Right cardiac atrium (tissue), 5 donors: ENCODE measurements around the gene PTPRG. TPM values are rescaled to one million over a fixed set of nuclear protein-coding genes. Genes with fewer than 3 reads are reported as not detected.

Source experiments
- ATAC-seq, 2 donors: fragments of 200-7000 bp; cut with Tn5 transposase; one replicate each; pipeline versions ENCODE4 v1.8.0 to v1.9.1; 2020; ENCODE audit warnings: moderate library complexity in 2 of 2, mild to moderate bottlenecking in 1 of 2
- DNase-seq, 3 donors: peaks; one replicate each; pipeline ENCODE4 v3.0.0-alpha.2; 2020
- H3K27ac ChIP-seq: one replicate; pipeline ENCODE4 v1.5.1; 2013; ENCODE audit warnings: mild to moderate bottlenecking, low read length, control low read depth, moderate library complexity
- H3K27me3 ChIP-seq: one replicate; pipeline ENCODE4 v1.6.1; 2013; ENCODE audit not compliant: control insufficient read depth, insufficient read depth
- H3K4me1 ChIP-seq: one replicate; pipeline ENCODE4 v1.6.1; 2013; ENCODE audit warnings: low read length; ENCODE audit not compliant: control insufficient read depth, insufficient read depth
- H3K4me3 ChIP-seq: one replicate; pipeline ENCODE4 v1.5.1; 2013; ENCODE audit warnings: low read length, control low read depth
- H3K9me3 ChIP-seq: one replicate; pipeline ENCODE4 v1.6.1; 2013; ENCODE audit warnings: low read length; ENCODE audit not compliant: control insufficient read depth
- WGBS: extraction: QIAGEN DNeasy Blood & Tissue Kit; methylation state at CpG from one replicate; pipeline ENCODE4 v1.1.7; 2013; 5-methylcytosine and 5-hydroxymethylcytosine counted together
- intact Hi-C, 4 donors: fragments of 100-400 bp; cut with DNase I; formaldehyde crosslinking; loops; one replicate each; pipeline versions ENCODE4 v1.11.0 to v1.14.0; 2022 to 2023
- polyA plus RNA-seq: library from polyadenylated mRNA; stranded (reverse); fragments of 200-250 nt; gene quantifications from one replicate; pipeline ENCODE4 v1.2.3, GENCODE V29; 2013
- total RNA-seq, 4 donors: library from RNA; stranded (reverse); fragmentation: NEBNext Ultra II Directional; extraction: Animal tissue kit (Norgen Biotek cat#: 25700); gene quantifications; one replicate each; pipeline ENCODE4 v1.2.1, GENCODE V29; 2021
- donor health status: healthy with polysubstance abuse.
- donor health status: DM: no; HTN: yes; CAD: no.
- donor health status: DM: no; HTN: no; CAD: no.
- donor health status: DM: no; HTN: yes; CAD: no; lungs with severe emphysema.
- donor health status: DM: yes; HTN: yes; CAD: no.

The PTPRG gene
- total and polyA plus RNA-seq, 5 donors, result 8.6 to 50.7 (median 32.3) TPM

DNA sequence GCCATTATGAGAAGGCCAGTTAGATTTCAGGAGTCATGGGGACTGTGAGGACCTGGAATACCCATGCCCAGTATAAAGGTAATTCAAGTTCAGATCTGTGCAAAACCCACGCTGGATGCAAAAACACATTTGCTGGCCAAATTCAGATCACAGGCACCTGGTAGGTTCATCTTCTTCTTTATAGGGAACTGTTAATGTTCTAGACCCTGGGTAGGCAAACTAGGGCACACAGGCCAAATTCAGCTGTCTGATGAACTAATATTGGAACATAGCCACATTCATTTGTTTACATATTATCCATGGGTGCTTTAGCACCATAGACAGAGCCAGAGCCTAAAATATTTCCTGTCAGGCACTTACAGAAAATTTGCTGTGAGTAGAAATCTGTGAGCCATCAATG, 241.4 kb downstream of the PTPRG start:
- Histone ChIP-seq H3K4me1 (peaks cover 6% of the 10 kb centered on the region), H3K27me3 (no peaks in the 10 kb centered on the region), H3K9me3 (no peaks in the 10 kb centered on the region), H3K27ac (no peak overlapping the region), H3K4me3 (no peak overlapping the region)
- 91% methylated on average over 1 of the region's 1 CpG for WGBS
- ATAC-seq, result no peak
- DNase-seq, result no peak
- intact Hi-C loops, result no loop called here

DNA sequence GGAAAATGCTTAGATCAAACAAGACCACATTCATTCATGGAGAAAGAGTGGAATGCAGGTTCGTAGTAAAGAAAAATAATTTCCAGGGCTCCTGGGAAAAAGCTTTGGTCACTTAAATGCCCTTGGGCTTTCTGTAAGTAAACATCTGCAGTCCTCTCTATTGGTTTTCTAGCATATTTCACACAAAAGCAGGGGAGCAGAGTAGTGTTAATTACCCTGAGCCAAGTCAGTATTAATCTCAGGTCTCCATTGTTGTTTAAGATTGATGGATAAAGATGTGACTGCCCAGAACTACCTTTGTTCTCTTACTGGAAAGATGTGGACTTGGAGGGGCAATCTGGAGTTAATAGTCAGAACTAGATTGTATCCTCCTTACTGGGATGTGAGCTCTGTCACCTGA, 242.6 kb downstream of the PTPRG start:
- Histone ChIP-seq H3K27ac (no peak overlapping the region), H3K4me1 (peaks cover 8% of the 10 kb centered on the region)
- intact Hi-C loops, result no loop called here

DNA sequence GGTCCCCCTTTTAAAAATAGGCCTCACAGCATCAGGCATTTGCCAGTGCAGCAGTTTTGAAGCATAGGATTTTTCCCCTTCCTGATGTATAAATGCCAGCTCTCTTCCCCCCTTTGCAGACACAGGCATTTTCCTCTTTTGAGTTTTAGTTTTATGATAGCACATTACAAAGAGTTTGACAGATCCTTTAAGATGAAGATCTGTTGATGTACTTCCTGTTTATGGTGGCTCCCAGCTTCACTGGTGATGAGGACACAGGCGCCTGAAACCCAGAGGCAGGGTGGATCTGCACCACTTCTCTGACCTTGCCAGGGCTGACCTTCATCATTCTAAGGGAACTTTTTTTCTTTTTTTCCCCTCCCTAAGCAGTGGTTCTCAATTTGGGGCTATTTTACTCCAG, 243.4 kb downstream of the PTPRG start:
- H3K27ac ChIP-seq, result peak overlapping the region; percentile 56

More for the DNA sequence above, 242.6 kb downstream of the PTPRG start:
- DNase-seq (no peak), ATAC-seq (no peak)
- H3K4me3 ChIP-seq, result no peak overlapping the region
- WGBS, result 66% methylated on average over 1 of the region's 1 CpG
- no peaks in the 10 kb centered on the region for H3K9me3 ChIP-seq
- no peaks in the 10 kb centered on the region for H3K27me3 ChIP-seq

DNA sequence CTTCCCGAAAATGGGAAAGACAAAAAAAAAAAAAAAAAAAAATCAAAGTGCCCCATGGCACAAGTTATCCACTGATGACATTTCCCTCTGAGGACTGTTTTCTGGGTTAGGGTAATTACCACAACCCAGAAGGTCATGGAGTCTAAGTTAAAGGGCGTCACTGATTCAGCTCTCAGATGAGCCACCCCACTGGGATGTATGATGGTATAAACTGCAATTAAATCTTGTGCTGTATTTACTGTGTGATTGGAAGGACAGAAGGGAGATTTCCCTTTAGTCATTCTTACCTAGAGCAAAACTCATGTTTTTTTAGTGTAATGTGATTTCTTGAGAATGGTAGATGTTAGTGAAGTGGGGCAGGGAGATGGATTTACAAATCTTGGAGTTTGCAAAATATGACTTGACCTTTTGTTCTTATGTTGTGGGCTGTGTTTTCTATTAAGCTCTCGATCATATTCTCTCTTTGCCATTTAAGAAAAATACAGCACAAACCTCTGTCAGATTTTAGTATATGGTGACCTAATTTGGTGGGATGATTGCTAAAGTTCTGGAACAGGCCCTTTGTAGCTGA, 244.2 kb downstream of the PTPRG start:
- Histone ChIP-seq H3K27me3 (no peaks in the 10 kb centered on the region), H3K27ac (peak overlapping the region; percentile 75), H3K4me1 (peaks cover 10% of the 10 kb centered on the region), H3K9me3 (no peaks in the 10 kb centered on the region), H3K4me3 (no peak overlapping the region)
- DNase-seq (no peak), ATAC-seq (no peak)
- 59% methylated on average over 3 of the region's 3 CpGs for WGBS
- intact Hi-C loops, result no loop called here

More for the DNA sequence above, 243.4 kb downstream of the PTPRG start:
- H3K27me3 ChIP-seq, result no peaks in the 10 kb centered on the region
- no peak for ATAC-seq
- peaks cover 8% of the 10 kb centered on the region for H3K4me1 ChIP-seq
- WGBS, result 83% methylated on average over 1 of the region's 1 CpG
- H3K4me3 ChIP-seq, result no peak overlapping the region
- DNase-seq, result no peak
- intact Hi-C loops, result no loop called here
- H3K9me3 ChIP-seq, result no peaks in the 10 kb centered on the region

DNA sequence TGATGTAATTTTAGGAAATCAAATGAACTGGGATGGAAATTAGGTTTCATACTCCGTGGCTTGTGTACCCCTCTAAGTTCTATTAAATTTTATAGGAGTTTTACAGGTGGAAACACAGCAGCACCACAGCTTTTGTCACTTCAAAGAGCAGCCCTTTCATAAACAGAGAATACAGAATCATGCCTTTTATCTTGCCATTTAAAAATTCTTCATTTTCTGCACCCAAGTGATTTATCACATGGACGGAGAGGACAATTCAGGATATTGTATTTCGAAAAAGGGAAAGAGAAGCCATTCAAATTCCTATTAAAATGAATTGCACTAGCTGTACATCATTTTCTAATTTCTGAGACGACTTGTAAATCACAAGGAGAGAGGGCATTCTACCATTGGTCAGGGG, 245.4 kb downstream of the PTPRG start:
- no peak for ATAC-seq
- H3K4me3 ChIP-seq, result no peak overlapping the region
- H3K9me3 ChIP-seq, result no peaks in the 10 kb centered on the region
- intact Hi-C loops, result no loop called here
- H3K27me3 ChIP-seq, result no peaks in the 10 kb centered on the region
- H3K27ac ChIP-seq, result no peak overlapping the region
- 74% methylated on average over 4 of the region's 4 CpGs for WGBS
- DNase-seq, result no peak
- H3K4me1 ChIP-seq, result peaks cover 17% of the 10 kb centered on the region

DNA sequence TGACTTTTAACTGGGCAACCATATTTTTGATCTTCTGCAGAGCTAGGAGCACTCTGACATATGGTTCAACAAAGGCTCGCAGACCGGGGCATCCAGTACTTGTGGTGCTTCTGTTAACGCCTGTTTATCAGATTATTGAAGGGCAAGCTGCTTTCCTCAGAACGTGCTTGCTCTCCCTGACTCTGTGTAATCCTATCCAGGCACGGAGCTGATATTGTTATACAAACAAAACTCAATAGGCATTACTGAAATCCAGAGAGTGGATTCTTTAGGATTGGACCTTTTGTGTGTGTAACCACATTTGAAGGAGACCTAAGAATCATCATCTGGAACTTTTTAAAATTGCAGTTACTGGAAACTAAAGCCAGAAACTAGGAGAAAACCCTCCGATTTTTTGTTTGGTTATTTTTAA, 246.5 kb downstream of the PTPRG start:
- H3K9me3 ChIP-seq, result no peaks in the 10 kb centered on the region
- DNase-seq (peak in 1 of 3 donors; percentile 47), ATAC-seq (peak; percentile 58 to 76)
- no peak overlapping the region for H3K4me3 ChIP-seq
- peaks cover 17% of the 10 kb centered on the region for H3K4me1 ChIP-seq
- peak overlapping the region; percentile 94 for H3K27ac ChIP-seq
- intact Hi-C loops, result no loop called here
- H3K27me3 ChIP-seq, result no peaks in the 10 kb centered on the region
- 32% methylated on average over 6 of the region's 6 CpGs for WGBS

DNA sequence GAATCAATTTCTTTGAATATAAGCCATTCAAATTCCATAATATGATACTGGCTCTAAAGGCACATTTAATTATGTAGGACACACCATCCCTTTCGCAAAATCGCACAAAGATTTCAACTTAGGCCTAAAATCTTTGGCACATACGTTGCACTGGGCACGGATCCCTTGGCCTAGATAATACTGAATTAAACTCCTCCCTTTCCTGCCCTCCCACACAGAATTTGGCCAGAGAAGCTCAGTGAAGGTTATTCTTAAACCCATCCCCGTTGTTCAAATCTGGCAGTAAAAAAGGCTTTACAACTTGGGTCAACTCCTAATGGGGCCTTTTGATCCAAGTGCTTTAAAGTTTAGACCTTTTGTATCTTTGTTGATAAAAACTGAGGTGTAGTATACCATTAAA, 247.2 kb downstream of the PTPRG start:
- 14% methylated on average over 5 of the region's 5 CpGs for WGBS
- Histone ChIP-seq H3K4me1 (peaks cover 17% of the 10 kb centered on the region), H3K9me3 (no peaks in the 10 kb centered on the region), H3K27ac (peak overlapping the region; percentile 94), H3K4me3 (no peak overlapping the region), H3K27me3 (no peaks in the 10 kb centered on the region)
- peak; percentile 76 to 89 (median 79) for DNase-seq
- intact Hi-C loops, result no loop called here
- peak; percentile 79 to 87 for ATAC-seq

DNA sequence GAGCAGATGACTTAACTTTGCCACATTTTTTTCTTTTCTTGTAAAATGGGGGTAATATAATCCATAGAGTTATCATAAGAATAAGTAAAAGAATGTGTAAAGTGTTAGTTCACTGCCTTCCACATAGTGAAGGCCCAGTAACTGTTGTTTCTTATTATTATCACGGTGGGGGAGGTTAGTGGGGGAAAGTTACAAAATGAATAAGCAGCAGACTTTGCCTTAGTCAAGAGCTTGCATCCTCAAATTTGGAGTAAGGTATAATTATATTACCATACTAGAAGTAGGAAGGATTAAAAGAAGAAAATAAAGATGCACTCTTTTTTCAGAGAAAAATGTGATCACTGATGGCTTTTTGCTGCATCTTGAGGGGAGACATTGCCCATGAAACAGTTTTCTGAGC, 247.6 kb downstream of the PTPRG start:
- peaks cover 17% of the 10 kb centered on the region for H3K4me1 ChIP-seq
- intact Hi-C loops, result no loop called here

DNA sequence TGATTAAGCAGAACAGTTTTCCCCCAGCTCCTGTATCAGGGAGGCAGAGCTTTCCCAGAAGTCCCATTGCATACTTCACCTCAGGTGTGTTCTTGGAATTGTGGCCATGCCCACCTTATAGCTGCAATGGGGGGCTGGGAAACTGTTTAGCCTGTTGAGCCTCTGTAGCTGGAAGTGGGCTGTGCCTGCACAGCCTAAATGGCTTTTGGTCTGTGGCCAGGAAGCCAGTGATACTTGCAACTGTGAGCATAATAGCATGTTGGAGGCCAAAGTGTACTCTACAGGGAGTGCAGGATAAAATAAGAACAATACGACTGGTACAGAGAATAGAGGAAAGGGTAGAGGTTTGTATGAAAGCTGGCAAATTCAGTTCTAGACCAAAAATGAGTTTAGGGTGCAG, 248.5 kb downstream of the PTPRG start:
- Histone ChIP-seq H3K27me3 (no peaks in the 10 kb centered on the region), H3K4me3 (no peak overlapping the region), H3K4me1 (peaks cover 14% of the 10 kb centered on the region), H3K9me3 (no peaks in the 10 kb centered on the region), H3K27ac (peak overlapping the region; percentile 44)
- intact Hi-C loops, result no loop called here
- 14% methylated on average over 1 of the region's 1 CpG for WGBS
- ATAC-seq, result peak; percentile 75 to 82
- DNase-seq, result peak; percentile 57 to 83 (median 74)

More for the DNA sequence above, 247.6 kb downstream of the PTPRG start:
- H3K4me3 ChIP-seq, result no peak overlapping the region
- peak overlapping the region; percentile 65 for H3K27ac ChIP-seq
- DNase-seq (no peak), ATAC-seq (no peak)
- 25% methylated on average over 1 of the region's 1 CpG for WGBS
- no peaks in the 10 kb centered on the region for H3K27me3 ChIP-seq
- H3K9me3 ChIP-seq, result no peaks in the 10 kb centered on the region

DNA sequence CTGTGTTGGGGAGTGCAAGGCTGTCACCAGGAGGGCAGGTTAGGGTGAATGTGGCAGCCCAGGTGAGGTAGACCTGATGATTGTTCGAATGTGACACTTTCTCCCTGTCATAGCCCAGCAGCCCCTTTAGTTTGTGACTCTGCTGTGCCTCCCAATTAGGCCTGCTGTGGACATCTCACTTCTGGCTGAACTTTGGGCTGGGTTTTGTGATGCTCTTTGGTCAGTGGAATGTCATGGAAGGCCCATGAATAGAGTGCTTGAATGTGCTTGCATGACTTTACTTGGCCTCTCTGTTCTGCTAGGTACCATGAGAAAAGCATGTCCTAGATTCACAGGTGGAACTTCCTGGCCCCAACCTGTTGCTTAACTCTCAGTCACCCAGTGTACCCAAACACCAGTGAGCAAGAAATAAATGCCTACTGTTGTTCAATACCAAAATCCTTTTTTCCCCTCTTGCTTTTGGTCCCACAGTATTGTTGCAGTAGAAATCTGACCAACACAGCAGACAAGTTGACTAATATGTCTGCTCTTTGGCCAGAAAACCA, 249.7 kb downstream of the PTPRG start:
- Histone ChIP-seq H3K27ac (peak overlapping the region; percentile 80), H3K4me3 (no peak overlapping the region), H3K9me3 (no peaks in the 10 kb centered on the region), H3K4me1 (peaks cover 11% of the 10 kb centered on the region), H3K27me3 (no peaks in the 10 kb centered on the region)
- DNase-seq, result no peak
- 85% methylated on average over 1 of the region's 1 CpG for WGBS
- ATAC-seq, result no peak
- intact Hi-C loops, result no loop called here

DNA sequence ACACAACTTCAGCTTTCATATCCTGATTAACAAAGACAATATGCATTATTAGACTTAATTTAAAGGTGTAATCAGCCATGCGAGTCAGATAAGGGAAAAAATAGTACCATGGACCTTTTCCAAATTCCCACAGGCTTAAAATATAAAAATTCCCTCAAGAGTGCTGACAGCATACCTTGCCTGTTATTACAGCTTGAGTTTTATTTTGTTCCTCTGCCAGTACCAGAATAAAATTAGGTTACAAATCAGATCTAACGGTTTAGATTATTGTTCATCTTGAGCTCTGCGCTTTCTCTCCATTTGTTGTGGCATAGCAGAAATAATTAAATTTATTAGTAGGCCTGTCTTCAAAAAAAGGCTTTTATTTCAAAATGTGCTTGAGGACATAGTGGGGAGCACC, 250.3 kb downstream of the PTPRG start:
- H3K4me1 ChIP-seq, result peaks cover 11% of the 10 kb centered on the region
- WGBS, result 53% methylated on average over 3 of the region's 3 CpGs
- H3K9me3 ChIP-seq, result no peaks in the 10 kb centered on the region
- intact Hi-C loops, result no loop called here
- H3K27me3 ChIP-seq, result no peaks in the 10 kb centered on the region
- H3K27ac ChIP-seq, result no peak overlapping the region
- ATAC-seq, result no peak
- no peak for DNase-seq
- H3K4me3 ChIP-seq, result no peak overlapping the region

DNA sequence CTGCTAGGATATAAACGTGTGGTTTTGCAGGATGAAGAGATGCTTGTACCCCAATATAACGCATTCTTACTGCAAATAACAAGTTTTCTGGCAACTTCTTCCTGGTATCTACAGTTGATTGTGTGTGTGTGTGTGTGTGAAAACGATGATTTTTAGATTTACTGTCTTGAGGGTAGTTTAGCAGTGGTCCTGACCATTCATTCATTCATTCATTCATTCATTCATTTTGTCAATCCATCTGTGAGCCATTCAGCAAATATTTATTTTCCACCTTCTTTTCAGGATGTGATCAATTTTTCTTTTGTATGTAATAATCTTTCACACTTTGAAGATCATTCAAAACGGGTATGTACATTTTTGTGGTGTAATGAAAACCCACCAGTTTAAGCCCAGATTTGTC, 250.7 kb downstream of the PTPRG start:
- WGBS, result 84% methylated on average over 4 of the region's 4 CpGs
- Histone ChIP-seq H3K27me3 (no peaks in the 10 kb centered on the region), H3K4me1 (peaks cover 11% of the 10 kb centered on the region), H3K4me3 (no peak overlapping the region), H3K9me3 (no peaks in the 10 kb centered on the region), H3K27ac (no peak overlapping the region)
- DNase-seq (no peak), ATAC-seq (no peak)
- intact Hi-C loops, result no loop called here
